Measurements from ENCODE around the gene ABHD17B.
"Not testable (repeated sequence)": the region's sequence is repeated elsewhere in the genome, so short reads cannot be mapped to it uniquely, and the experiment has no call there.

Gene ABHD17B

DNA sequence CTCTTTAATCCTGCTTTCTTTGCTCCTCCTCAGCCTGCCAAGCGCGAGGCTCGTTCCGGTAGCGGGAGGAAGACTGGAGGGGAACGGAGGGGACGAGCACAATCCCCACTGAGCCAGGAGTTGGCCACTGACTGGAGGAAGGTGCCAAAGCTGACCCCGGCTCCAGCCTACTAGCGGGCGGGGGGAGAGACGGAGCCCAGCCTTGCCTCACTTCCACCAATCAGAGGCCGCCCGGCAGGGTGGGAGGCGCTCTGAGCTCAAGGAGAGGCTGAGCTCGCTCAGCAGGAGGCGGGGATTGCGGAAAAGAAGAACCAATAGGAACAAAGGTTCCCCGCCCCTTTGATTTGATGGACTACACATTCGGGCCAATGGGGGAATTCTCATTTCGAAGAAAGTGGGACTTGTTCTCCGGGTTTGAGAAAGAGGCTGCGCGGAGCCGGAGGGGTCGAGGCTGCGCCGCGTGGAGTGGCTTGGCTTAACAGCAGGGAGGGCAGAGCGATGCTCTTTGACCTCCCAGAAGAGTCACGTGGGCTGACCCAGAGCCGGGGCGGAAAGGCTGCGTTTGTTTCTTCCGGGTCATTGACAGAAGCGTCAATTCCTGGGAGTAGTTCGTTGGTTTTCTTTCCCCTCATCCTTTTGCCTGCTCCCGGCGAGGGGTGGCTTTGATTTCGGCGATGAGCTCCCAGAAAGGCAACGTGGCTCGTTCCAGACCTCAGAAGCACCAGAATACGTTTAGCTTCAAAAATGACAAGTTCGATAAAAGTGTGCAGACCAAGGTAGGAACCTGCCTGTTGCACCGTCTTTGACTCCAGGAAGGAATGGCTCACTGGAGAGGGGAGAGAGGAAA, at the start of gene ABHD17B, which contains the start of gene C9orf85:
Gene ABHD17B, minus strand, starts transcription at position 133 of the 847 bp plus-strand sequence. CDS start 36,113 bp downstream, outside the sequence.
Gene C9orf85, plus strand, starts transcription at position 579 of the 847 bp plus-strand sequence. Its CDS starts 96 bp downstream, at position 675.
- peak; percentile 95 to 96 for DNase-seq

DNA sequence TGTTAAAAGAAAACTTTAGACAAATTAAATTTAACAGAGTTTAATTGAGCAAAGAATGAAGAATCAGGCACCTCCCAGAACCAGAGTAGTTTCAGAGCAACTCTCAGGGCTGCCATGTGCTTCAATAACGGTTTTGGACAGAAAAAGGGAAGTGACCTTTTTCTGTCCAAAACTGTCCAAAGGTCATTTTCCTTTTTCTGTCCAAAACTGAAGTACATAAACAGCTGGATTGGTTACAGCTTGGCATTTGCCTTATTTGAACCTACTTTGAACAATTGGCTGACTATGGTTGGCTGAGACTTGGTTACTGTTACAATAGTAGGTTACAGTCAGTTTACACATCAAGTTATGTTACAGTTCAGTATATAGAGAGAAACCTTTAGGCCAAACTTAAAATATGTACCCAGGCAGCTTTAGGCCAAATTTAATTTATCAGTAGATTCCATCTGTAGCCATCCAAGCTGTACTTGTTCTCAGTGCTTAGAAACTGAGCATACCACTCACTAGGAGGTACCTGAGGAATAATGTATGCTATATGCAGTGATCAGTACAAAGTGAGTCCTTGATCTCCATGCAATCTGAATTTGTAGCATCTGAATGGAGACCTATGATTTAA, 44.4 kb upstream of the ABHD17B start:
- DNase-seq, result no peak

GRCh38 chr9:71954652-71955051, 43.7 kb upstream of the ABHD17B start:
- not testable (repeated sequence) for DNase-seq

GRCh38 chr9:71944754-71945375, 33.9 kb upstream of the ABHD17B start:
- DNase-seq, result no peak

DNA sequence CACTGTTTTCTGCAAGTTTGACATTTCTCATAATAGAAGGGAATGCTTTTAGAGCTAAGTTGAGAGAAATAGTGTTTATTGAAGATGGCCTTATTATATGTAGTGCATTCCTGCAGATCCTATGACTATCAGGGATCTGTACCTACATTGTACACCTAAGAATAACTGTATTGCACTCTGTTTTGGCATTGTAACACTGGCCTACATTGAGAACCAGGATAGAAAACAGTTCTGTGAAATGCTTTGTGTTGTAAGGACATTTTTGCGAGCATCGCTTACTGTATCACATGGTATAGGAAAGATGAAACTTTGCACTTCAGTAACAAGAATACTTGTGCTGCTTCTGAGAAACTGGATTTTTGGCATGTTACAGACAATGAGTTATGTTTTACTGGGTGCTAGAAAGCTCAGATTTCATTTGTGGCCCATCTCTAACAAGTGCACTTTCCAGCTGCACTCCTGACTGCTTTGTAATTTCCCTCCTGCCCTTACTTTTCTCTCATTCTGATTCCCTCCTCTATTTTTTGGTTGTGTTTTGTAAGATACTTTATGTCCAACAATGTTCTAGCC, 31.1 kb upstream of the ABHD17B start:
- DNase-seq, result no peak

- DNase-seq, result no peak
Measured at GRCh38 chr9:71941060-71941568, 30.1 kb upstream of the ABHD17B start.

- DNase-seq, result no peak
Measured at GRCh38 chr9:71937898-71938297, 26.9 kb upstream of the ABHD17B start.

- DNase-seq, result no peak
Measured at GRCh38 chr9:71937070-71937625, 26.2 kb upstream of the ABHD17B start.

- DNase-seq, result no peak
Measured at GRCh38 chr9:71936066-71936465, 25.1 kb upstream of the ABHD17B start.

- DNase-seq, result no peak
Measured at GRCh38 chr9:71931166-71931565, 20.2 kb upstream of the ABHD17B start.

DNA sequence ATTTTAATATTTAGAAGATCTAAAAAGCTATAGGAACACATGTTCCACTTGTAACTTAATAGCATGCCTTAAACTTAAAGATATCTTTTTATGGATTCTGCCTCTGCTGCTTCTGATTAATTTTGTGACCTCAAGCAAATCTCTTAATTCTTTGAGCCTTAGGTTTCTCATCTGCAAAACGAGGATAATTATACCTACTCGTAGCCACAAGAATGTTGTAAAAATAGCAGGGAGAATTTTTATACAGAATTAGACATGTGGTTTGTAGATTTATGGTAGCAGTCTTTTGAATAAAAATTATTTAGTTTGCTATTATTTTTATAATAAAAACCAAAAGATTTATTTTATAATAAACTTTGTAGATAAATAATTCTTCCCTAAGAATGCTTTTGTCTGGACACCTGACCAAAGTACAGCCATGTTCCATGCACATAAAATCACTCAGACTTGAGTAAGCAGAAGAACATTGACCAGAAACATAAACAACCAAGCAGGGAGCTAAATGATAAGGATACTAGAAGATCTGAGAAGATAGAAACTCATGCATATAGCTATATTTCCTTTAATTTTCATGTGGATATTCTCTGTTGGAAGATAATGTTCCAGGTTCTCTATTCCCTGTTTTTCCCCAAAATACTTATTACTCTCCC, 18.9 kb upstream of the ABHD17B start:
- no peak for DNase-seq

- no peak for DNase-seq
Measured at GRCh38 chr9:71929223-71929622, 18.2 kb upstream of the ABHD17B start.

- DNase-seq, result no peak
Measured at GRCh38 chr9:71928806-71929205, 17.8 kb upstream of the ABHD17B start.

GRCh38 chr9:71928376-71928775, 17.4 kb upstream of the ABHD17B start:
- no peak for DNase-seq

DNA sequence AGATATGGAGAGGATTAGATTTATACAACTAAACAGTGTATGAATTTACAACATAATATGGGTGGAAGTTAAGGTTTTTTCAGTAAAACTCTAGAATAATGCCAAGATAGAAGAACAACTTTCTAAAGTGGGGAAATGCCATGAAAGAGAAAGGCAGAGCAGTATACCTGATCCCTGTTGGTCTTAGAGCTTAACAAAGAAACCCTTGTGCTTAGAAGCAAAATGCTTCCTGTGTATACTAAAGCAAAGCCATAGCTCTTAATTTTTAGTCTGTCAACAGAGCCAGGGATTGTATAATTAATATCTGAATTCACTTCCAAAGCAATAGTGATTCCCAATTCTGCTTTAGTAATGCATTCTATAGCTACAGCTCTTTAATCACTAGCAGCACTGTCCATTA, 14.8 kb upstream of the ABHD17B start:
- no peak for DNase-seq

- DNase-seq, result no peak
Measured at GRCh38 chr9:71924576-71924975, 13.6 kb upstream of the ABHD17B start.

GRCh38 chr9:71921190-71921814, 10.3 kb upstream of the ABHD17B start:
- DNase-seq, result no peak

- DNase-seq, result no peak
Measured at GRCh38 chr9:71920456-71921189, 9.6 kb upstream of the ABHD17B start.

GRCh38 chr9:71918419-71918818, 7.4 kb upstream of the ABHD17B start:
- DNase-seq, result no peak

- DNase-seq, result no peak
Measured at GRCh38 chr9:71916834-71917534, 6.0 kb upstream of the ABHD17B start.

Measured in NCI-H446 (cell line).